HCT116 (cell line): Measurements from ENCODE around the gene ORM1. TPM values are rescaled to one million over a fixed set of nuclear protein-coding genes. Genes with fewer than 3 reads are reported as not detected.
"Not testable (repeated sequence)": the region's sequence is repeated elsewhere in the genome, so short reads cannot be mapped to it uniquely, and the experiment has no call there.

ENCODE experiments used
- ATAC-seq: fragments of 200-7000 bp; cut with Tn5 transposase; 2 replicates; pipeline ENCODE4 v1.9.1; 2020; ENCODE audit warnings: mild to moderate bottlenecking, moderate library complexity
- BruUV-seq: library from RNA; stranded (reverse); fragments of 400-500 nt; replicated peaks from 2 replicates; lab custom pipeline; 2021; lab: Mats Ljungman, UMichigan
- CTCF ChIA-PET: fragments of 300-600 bp; sonication (Branson Sonifier 250); formaldehyde crosslinking; loops from one replicate; lab custom pipeline; 2021; ENCODE audit warnings: antibody characterized with exemption; lab: Charles Lee
- POLR2A ChIA-PET: fragments of 300-600, 350-600 bp; sonication (Branson Sonifier 250); formaldehyde crosslinking; loops from one replicate; lab custom pipeline; 2021; ENCODE audit warnings: antibody characterized with exemption; lab: Charles Lee
- RAD21 ChIA-PET, 2 experiments: fragments of 300-600 bp; sonication (Branson Sonifier 250); formaldehyde crosslinking; loops; one replicate each; lab custom pipeline; 2023; ENCODE audit warnings: low total read pairs in 2 of 2; ENCODE audit not compliant: uncharacterized antibody in 2 of 2, unreplicated experiment in 2 of 2, low non-redundant PET in 1 of 2; lab: Charles Lee
- DNase-seq: peaks from one replicate; pipeline ENCODE4 v3.0.0-alpha.2; 2010; ENCODE audit warnings: low read depth, low spot score
- H2AFZ ChIP-seq: fragments of 200-600 bp; shearing (Covaris generic), sonication (generic); 2 replicates; pipeline ENCODE4 v1.6.1; 2017; ENCODE audit warnings: low read depth, mixed run types, mixed read lengths, antibody characterized with exemption, low read length; ENCODE audit not compliant: poor library complexity, severe bottlenecking
- H3K27ac ChIP-seq: 2 replicates; pipeline ENCODE4 v1.5.1; 2012; ENCODE audit warnings: low read depth, low read length
- H3K27me3 ChIP-seq: fragments of 200-600 bp; sonication (generic); 2 replicates; pipeline ENCODE4 v1.6.1; 2016; ENCODE audit warnings: mixed run types, low read length, mixed read lengths; ENCODE audit not compliant: insufficient read depth
- H3K36me3 ChIP-seq, 2 experiments: fragments of 200-500 bp in 1 of 2; fragments of 200-600 bp in 1 of 2; sonication (Bioruptor generic) in 1 of 2; sonication (generic) in 1 of 2; 2 replicates each; pipeline versions ENCODE4 v1.5.1 to v1.6.1; 2014 to 2016; ENCODE audit warnings: low read length in 2 of 2, inconsistent platforms in 1 of 2, mixed read lengths in 1 of 2, mixed run types in 1 of 2; ENCODE audit not compliant: insufficient read depth in 2 of 2, control insufficient read depth in 1 of 2
- H3K4me1 ChIP-seq, 2 experiments: fragments of 200-600 bp in 1 of 2; sonication (generic) in 1 of 2; 2 replicates each; pipeline versions ENCODE4 v1.5.1 to v1.6.1; 2012 to 2017; ENCODE audit warnings: low read length in 2 of 2, inconsistent platforms in 1 of 2, mild to moderate bottlenecking in 1 of 2, mixed read lengths in 1 of 2, mixed run types in 1 of 2, moderate library complexity in 1 of 2; ENCODE audit not compliant: insufficient read depth in 2 of 2, control insufficient read depth in 1 of 2
- H3K4me2 ChIP-seq: fragments of 200-600 bp; sonication (generic); 2 replicates; pipeline ENCODE4 v1.6.1; 2017; ENCODE audit warnings: mixed run types, low read length, mixed read lengths
- H3K4me3 ChIP-seq, 2 experiments: fragments of 200-600 bp in 1 of 2; sonication (generic) in 1 of 2; replicated peaks in 1 of 2; 2 replicates each; pipeline ENCODE4 v1.5.1; 2011 to 2016; ENCODE audit warnings: low read length in 2 of 2, control low read depth in 1 of 2, low read depth in 1 of 2, mild to moderate bottlenecking in 1 of 2, mixed read lengths in 1 of 2, mixed run types in 1 of 2
- H3K79me2 ChIP-seq: fragments of 200-600 bp; sonication (generic); 2 replicates; pipeline ENCODE4 v1.6.1; 2017; ENCODE audit warnings: mild to moderate bottlenecking, mixed run types, low read length, moderate library complexity, mixed read lengths; ENCODE audit not compliant: insufficient read depth
- H3K9ac ChIP-seq: fragments of 200-600 bp; sonication (generic); 2 replicates; pipeline ENCODE4 v1.6.1; 2016; ENCODE audit warnings: low read length, mixed read lengths
- H3K9me2 ChIP-seq: fragments of 200-600 bp; sonication (generic), shearing (Covaris generic); 2 replicates; pipeline ENCODE4 v1.6.1; 2017; ENCODE audit warnings: mixed run types, mild to moderate bottlenecking, moderate library complexity; ENCODE audit not compliant: insufficient read depth
- H3K9me3 ChIP-seq, 2 experiments: fragments of 200-500 bp in 1 of 2; fragments of 200-600 bp in 1 of 2; sonication (Bioruptor generic) in 1 of 2; sonication (generic) in 1 of 2; 2 replicates each; pipeline ENCODE4 v1.6.1; 2014 to 2017; ENCODE audit warnings: low read length in 2 of 2, mixed read lengths in 2 of 2, inconsistent platforms in 1 of 2, low read depth in 1 of 2, mild to moderate bottlenecking in 1 of 2, mixed run types in 1 of 2, moderate library complexity in 1 of 2; ENCODE audit not compliant: control insufficient read depth in 1 of 2, insufficient read depth in 1 of 2
- H4K20me1 ChIP-seq: fragments of 200-600 bp; sonication (generic), shearing (Covaris generic); 2 replicates; pipeline ENCODE4 v1.6.1; 2017; ENCODE audit warnings: mixed run types, mild to moderate bottlenecking, moderate library complexity; ENCODE audit not compliant: insufficient read depth
- ATF3 ChIP-seq: IDR thresholded peaks from 2 replicates; pipeline ENCODE4 v1.6.1; 2012
- CBX3 ChIP-seq: IDR thresholded peaks from 2 replicates; pipeline ENCODE4 v1.6.1; 2012; ENCODE audit warnings: low read depth
- CTCF ChIP-seq, 3 experiments: fragments of 200-600 bp in 1 of 3; sonication (generic) in 1 of 3; IDR thresholded peaks in 2 of 3; conservative IDR thresholded peaks in 1 of 3; 2 replicates each; pipeline ENCODE4 v1.5.1; 2012 to 2017; ENCODE audit warnings: low read depth in 2 of 3, low read length in 2 of 3, antibody characterized with exemption in 1 of 3, borderline replicate concordance in 1 of 3, control low read depth in 1 of 3, mild to moderate bottlenecking in 1 of 3, mixed read lengths in 1 of 3, mixed run types in 1 of 3, moderate library complexity in 1 of 3; ENCODE audit not compliant: insufficient read depth in 1 of 3
- ELF1 ChIP-seq: IDR thresholded peaks from 2 replicates; pipeline ENCODE4 v1.6.1; 2012; ENCODE audit warnings: low read depth, borderline replicate concordance
- POLR2A ChIP-seq: IDR thresholded peaks from 2 replicates; pipeline ENCODE4 v1.7.0; 2011; ENCODE audit warnings: borderline replicate concordance; ENCODE audit not compliant: insufficient read depth, insufficient read length; ENCODE audit errors: extremely low read depth
- RAD21 ChIP-seq: IDR thresholded peaks from 2 replicates; pipeline ENCODE4 v1.6.1; 2012; ENCODE audit warnings: low read depth, mild to moderate bottlenecking
- SP1 ChIP-seq: IDR thresholded peaks from 2 replicates; pipeline ENCODE4 v1.6.1; 2012; ENCODE audit warnings: low read depth
- SRF ChIP-seq: IDR thresholded peaks from 2 replicates; pipeline ENCODE4 v1.6.1; 2012; ENCODE audit warnings: low read depth
- YY1 ChIP-seq: IDR thresholded peaks from 2 replicates; pipeline ENCODE4 v1.6.1; 2011; ENCODE audit warnings: low read length, low read depth, moderate library complexity, mild to moderate bottlenecking; ENCODE audit not compliant: insufficient replicate concordance; ENCODE audit errors: extremely low read depth
- intact Hi-C: fragments of 100-400 bp; cut with micrococcal nuclease; formaldehyde crosslinking; loops from 2 replicates; pipeline ENCODE4 v1.10.0; 2022
- total RNA-seq: library from RNA; stranded (reverse); gene quantifications from one replicate; pipeline ENCODE4 v1.2.1, GENCODE V29; 2021; ENCODE audit not compliant: unreplicated experiment

The ORM1 gene
- total RNA-seq, 1 experiment from 2014 or later = 5.6 TPM

- DNase-seq = no peak
- intact Hi-C loops = no loop called here
- H3K9me2 ChIP-seq = no peaks in the 10 kb centered on the region
- POLR2A ChIA-PET = no interaction called here
- H3K27me3 ChIP-seq = peaks cover 3% of the 10 kb centered on the region; the same call in 1 of the 2 replicates
- no peaks in the 10 kb centered on the region for H4K20me1 ChIP-seq
- H3K4me1 ChIP-seq = no peaks in the 10 kb centered on the region
- TF ChIP-seq CTCF (IDR thresholded peaks at IDR 0.05 in 2 of 3, conservative IDR thresholded peaks at IDR 0.05 in 1 of 3; ENCODE audit: borderline replicate concordance in 1 of 3, insufficient read depth in 1 of 3, low read depth in 2 of 3, low read length in 2 of 3) (no peak), SRF (no peak), RAD21 (no peak), POLR2A (no peak), ATF3 (no peak), CBX3 (no peak), SP1 (no peak), ELF1 (no peak), YY1 (no peak)
- H3K9ac ChIP-seq = no peak overlapping the region
- CTCF ChIA-PET = no interaction called here
- no peak overlapping the region for H3K4me3 ChIP-seq
- RAD21 ChIA-PET = no interaction called here
- H3K36me3 ChIP-seq = no peaks in the 10 kb centered on the region
- no peak overlapping the region for H3K27ac ChIP-seq
- ATAC-seq = no peak
- no peak overlapping the region for H2AFZ ChIP-seq
- H3K79me2 ChIP-seq = no peaks in the 10 kb centered on the region
- no TSS peak for BruUV-seq
- no peak overlapping the region for H3K4me2 ChIP-seq
- no peaks in the 10 kb centered on the region for H3K9me3 ChIP-seq
These were observed 4.9 kb downstream of the ORM1 start for GRCh38 chr9:114327749-114328148.

- H4K20me1 ChIP-seq, H3K9ac ChIP-seq, H3K4me1 ChIP-seq, H3K4me2 ChIP-seq, BruUV-seq, H3K9me3 ChIP-seq, ATAC-seq, RAD21 ChIA-PET, H3K36me3 ChIP-seq, DNase-seq, H3K79me2 ChIP-seq, H3K27ac ChIP-seq, POLR2A ChIA-PET, CTCF ChIA-PET, H3K27me3 ChIP-seq, intact Hi-C loops, H3K4me3 ChIP-seq, H2AFZ ChIP-seq, H3K9me2 ChIP-seq: not testable (repeated sequence)
These were observed 5.5 kb downstream of the ORM1 start for GRCh38 chr9:114328357-114328820.

- H3K4me2 ChIP-seq, RAD21 ChIA-PET, H3K9me2 ChIP-seq, CTCF ChIA-PET, H2AFZ ChIP-seq, H3K9me3 ChIP-seq, H3K79me2 ChIP-seq, H4K20me1 ChIP-seq, POLR2A ChIA-PET, H3K27ac ChIP-seq, H3K9ac ChIP-seq, H3K27me3 ChIP-seq, DNase-seq, BruUV-seq, ATAC-seq, H3K4me1 ChIP-seq, H3K4me3 ChIP-seq, H3K36me3 ChIP-seq, intact Hi-C loops: not testable (repeated sequence)
These were observed 6.2 kb downstream of the ORM1 start for GRCh38 chr9:114328937-114329624.
